ENCODE measurements around the gene GNAI3.

GRCh38 chr1:109516872-109517271 lies 31.5 kb upstream of the GNAI3 start:
- TF ChIP-seq CTCF (conservative IDR thresholded peaks at IDR 0.05; ENCODE audit: low read depth, low read length), result no peak
- TF ChIP-seq EZH2 (IDR thresholded peaks at IDR 0.05; ENCODE audit: borderline replicate concordance, low read depth, low read length, poor library complexity, severe bottlenecking), result no peak
